ENCODE data around the gene ARAP2. TPM values are rescaled to one million over a fixed set of nuclear protein-coding genes. Genes with fewer than 3 reads are reported as not detected.

Gene ARAP2
- total RNA-seq, 1 experiment from 2014 or later = 5.5 TPM

DNA sequence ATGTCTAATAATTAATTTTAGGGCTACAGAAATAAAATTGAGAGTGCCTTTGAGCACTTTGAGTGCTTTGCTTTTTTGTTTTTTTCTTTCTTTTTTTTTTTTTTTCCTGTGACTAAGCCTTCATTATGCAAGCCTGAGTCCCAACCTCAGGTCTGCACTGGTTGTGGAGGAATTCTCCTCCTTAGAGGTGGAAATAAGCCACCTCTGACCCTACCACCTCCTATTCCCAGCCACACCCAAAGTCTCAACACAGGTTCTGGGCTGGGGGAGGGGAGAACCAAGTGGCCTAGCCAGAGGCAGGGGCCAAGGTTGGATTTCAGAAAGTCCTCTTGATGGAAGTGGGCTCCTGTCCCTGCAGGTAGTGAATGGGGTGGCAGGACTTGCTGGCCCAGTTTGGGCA is 180.2 kb downstream of the ARAP2 start:
- ATAC-seq = no peak

DNA sequence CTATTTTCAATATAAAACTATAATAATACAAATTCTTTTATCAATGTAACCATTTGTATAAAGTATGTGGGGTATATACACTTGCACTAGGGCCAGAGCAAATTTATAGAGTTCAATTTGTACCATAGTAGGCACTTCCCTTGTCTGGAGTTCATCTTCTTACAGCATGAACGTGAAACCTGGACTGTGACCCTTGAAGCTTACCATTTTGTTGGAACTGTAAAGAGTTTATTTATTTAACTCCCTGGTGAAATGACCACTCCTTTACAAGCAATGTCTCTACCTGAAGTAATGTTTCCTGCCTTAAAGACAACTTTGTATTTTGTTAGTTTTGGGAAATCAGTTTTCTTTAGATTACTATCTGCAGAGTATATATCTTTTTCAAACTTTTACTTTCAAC is 188.2 kb downstream of the ARAP2 start:
- H3K4me3 ChIP-seq (ENCODE audit: low read depth in 2 of 2, low read length in 2 of 2) = no peak overlapping the region
- H3K36me3 ChIP-seq (ENCODE audit: control insufficient read depth, insufficient read depth, low read length) = no peaks in the 10 kb centered on the region
- no peaks in the 10 kb centered on the region for H3K4me1 ChIP-seq (ENCODE audit: control insufficient read depth, insufficient read depth, low read length)
- TF ChIP-seq, protein P1, sequence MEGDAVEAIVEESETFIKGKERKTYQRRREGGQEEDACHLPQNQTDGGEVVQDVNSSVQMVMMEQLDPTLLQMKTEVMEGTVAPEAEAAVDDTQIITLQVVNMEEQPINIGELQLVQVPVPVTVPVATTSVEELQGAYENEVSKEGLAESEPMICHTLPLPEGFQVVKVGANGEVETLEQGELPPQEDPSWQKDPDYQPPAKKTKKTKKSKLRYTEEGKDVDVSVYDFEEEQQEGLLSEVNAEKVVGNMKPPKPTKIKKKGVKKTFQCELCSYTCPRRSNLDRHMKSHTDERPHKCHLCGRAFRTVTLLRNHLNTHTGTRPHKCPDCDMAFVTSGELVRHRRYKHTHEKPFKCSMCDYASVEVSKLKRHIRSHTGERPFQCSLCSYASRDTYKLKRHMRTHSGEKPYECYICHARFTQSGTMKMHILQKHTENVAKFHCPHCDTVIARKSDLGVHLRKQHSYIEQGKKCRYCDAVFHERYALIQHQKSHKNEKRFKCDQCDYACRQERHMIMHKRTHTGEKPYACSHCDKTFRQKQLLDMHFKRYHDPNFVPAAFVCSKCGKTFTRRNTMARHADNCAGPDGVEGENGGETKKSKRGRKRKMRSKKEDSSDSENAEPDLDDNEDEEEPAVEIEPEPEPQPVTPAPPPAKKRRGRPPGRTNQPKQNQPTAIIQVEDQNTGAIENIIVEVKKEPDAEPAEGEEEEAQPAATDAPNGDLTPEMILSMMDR (IDR thresholded peaks at IDR 0.05) = no peak
- no peak for TF ChIP-seq SIN3A (IDR thresholded peaks at IDR 0.05; ENCODE audit: borderline replicate concordance, insufficient read depth, low read depth, low read length)
- ChIA-PET CTCF (no interaction called here), POLR2A (no interaction called here)
- DNase-seq (ENCODE audit: low read depth, low spot score) = no peak
- no TSS peak for BruUV-seq (replicated peaks)
- no peak for ATAC-seq
- in situ Hi-C loops (cut with HindIII; ENCODE audit: low pct_unique_long_range_greater_than_20kb, low sequenced_read_pairs) = no loop called here
- H3K27ac ChIP-seq (ENCODE audit: low read length) = no peak overlapping the region
- intact Hi-C loops (cut with micrococcal nuclease; ENCODE audit: unreplicated experiment) = no loop called here
- H3K27me3 ChIP-seq (ENCODE audit: control insufficient read depth, insufficient read depth, low read length) = no peaks in the 10 kb centered on the region
- H3K9me3 ChIP-seq (ENCODE audit: control insufficient read depth, insufficient read depth, low read depth, low read length) = no peaks in the 10 kb centered on the region

More for the DNA sequence above, 180.2 kb downstream of the ARAP2 start:
- TF ChIP-seq SIN3A (IDR thresholded peaks at IDR 0.05; ENCODE audit: borderline replicate concordance, insufficient read depth, low read depth, low read length) = no peak
- in situ Hi-C loops (cut with HindIII; ENCODE audit: low pct_unique_long_range_greater_than_20kb, low sequenced_read_pairs) = no loop called here
- Histone ChIP-seq H3K4me3 (ENCODE audit: low read depth in 2 of 2, low read length in 2 of 2) (no peak overlapping the region), H3K4me1 (ENCODE audit: control insufficient read depth, insufficient read depth, low read length) (no peaks in the 10 kb centered on the region), H3K27me3 (ENCODE audit: control insufficient read depth, insufficient read depth, low read length) (no peaks in the 10 kb centered on the region), H3K27ac (ENCODE audit: low read length) (no peak overlapping the region), H3K9me3 (ENCODE audit: control insufficient read depth, insufficient read depth, low read depth, low read length) (no peaks in the 10 kb centered on the region), H3K36me3 (ENCODE audit: control insufficient read depth, insufficient read depth, low read length) (no peaks in the 10 kb centered on the region)
- DNase-seq (ENCODE audit: low read depth, low spot score) = no peak
- CTCF ChIA-PET = no interaction called here
- intact Hi-C loops (cut with micrococcal nuclease; ENCODE audit: unreplicated experiment) = no loop called here
- POLR2A ChIA-PET = no interaction called here
- BruUV-seq (replicated peaks) = no TSS peak

DNA sequence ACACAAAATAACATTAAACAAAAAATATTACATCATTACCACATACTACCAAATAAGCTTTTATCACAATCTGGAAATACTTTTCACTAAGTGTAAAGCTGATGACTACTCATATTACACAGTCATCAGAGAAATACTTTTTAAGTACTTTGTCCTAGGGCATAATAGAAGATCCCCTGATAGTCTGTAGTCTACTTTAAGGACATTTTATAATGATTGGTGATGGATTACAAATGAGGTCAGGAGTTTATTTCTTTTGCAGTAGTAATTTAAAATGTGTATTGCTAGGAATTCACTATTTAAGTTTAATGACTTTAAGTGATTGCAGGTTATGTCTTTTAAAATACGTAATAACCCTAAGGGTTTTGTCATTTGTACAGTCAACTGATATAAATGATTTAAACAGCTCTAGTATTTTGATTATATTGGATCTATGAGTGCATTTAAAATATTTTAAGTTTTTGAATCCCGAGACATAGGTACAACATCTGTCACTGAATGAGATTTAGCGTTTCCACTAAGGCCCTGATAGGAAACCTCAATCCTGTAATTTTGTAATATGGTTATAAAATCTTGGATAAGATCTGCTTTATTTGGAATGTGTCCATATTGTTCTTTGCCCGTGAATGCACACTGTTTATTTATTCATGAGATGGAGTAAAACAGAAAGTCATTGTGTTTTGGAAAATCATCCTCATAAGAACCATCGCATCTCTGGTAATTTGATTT is 189.5 kb downstream of the ARAP2 start:
- DNase-seq (ENCODE audit: low read depth, low spot score) (no peak), ATAC-seq (no peak)
- intact Hi-C loops (cut with micrococcal nuclease; ENCODE audit: unreplicated experiment) = no loop called here
- Histone ChIP-seq H3K4me1 (ENCODE audit: control insufficient read depth, insufficient read depth, low read length) (no peaks in the 10 kb centered on the region), H3K27me3 (ENCODE audit: control insufficient read depth, insufficient read depth, low read length) (no peaks in the 10 kb centered on the region), H3K4me3 (ENCODE audit: low read depth in 2 of 2, low read length in 2 of 2) (no peak overlapping the region), H3K9me3 (ENCODE audit: control insufficient read depth, insufficient read depth, low read depth, low read length) (no peaks in the 10 kb centered on the region), H3K36me3 (ENCODE audit: control insufficient read depth, insufficient read depth, low read length) (no peaks in the 10 kb centered on the region), H3K27ac (ENCODE audit: low read length) (no peak overlapping the region)
- TF ChIP-seq SIN3A (IDR thresholded peaks at IDR 0.05; ENCODE audit: borderline replicate concordance, insufficient read depth, low read depth, low read length) = no peak
- TF ChIP-seq, protein P2, sequence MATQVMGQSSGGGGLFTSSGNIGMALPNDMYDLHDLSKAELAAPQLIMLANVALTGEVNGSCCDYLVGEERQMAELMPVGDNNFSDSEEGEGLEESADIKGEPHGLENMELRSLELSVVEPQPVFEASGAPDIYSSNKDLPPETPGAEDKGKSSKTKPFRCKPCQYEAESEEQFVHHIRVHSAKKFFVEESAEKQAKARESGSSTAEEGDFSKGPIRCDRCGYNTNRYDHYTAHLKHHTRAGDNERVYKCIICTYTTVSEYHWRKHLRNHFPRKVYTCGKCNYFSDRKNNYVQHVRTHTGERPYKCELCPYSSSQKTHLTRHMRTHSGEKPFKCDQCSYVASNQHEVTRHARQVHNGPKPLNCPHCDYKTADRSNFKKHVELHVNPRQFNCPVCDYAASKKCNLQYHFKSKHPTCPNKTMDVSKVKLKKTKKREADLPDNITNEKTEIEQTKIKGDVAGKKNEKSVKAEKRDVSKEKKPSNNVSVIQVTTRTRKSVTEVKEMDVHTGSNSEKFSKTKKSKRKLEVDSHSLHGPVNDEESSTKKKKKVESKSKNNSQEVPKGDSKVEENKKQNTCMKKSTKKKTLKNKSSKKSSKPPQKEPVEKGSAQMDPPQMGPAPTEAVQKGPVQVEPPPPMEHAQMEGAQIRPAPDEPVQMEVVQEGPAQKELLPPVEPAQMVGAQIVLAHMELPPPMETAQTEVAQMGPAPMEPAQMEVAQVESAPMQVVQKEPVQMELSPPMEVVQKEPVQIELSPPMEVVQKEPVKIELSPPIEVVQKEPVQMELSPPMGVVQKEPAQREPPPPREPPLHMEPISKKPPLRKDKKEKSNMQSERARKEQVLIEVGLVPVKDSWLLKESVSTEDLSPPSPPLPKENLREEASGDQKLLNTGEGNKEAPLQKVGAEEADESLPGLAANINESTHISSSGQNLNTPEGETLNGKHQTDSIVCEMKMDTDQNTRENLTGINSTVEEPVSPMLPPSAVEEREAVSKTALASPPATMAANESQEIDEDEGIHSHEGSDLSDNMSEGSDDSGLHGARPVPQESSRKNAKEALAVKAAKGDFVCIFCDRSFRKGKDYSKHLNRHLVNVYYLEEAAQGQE (IDR thresholded peaks at IDR 0.05; ENCODE audit: insufficient read depth in 1 of 2, low read depth in 2 of 2, low read length in 1 of 2) = no peak
- TF ChIP-seq TCF7L2 (IDR thresholded peaks at IDR 0.05; ENCODE audit: low read depth, low read length) = no peak
- TF ChIP-seq, protein P1 (IDR thresholded peaks at IDR 0.05) = no peak
- no peak for TF ChIP-seq POLR2AphosphoS5 (IDR thresholded peaks at IDR 0.05; ENCODE audit: low read depth, low read length)
- no TSS peak for BruUV-seq (replicated peaks)
- ChIA-PET CTCF (no interaction called here), POLR2A (no interaction called here)
- in situ Hi-C loops (cut with HindIII; ENCODE audit: low pct_unique_long_range_greater_than_20kb, low sequenced_read_pairs) = no loop called here

Measured in Panc1 (cell line).